ENCODE results near the gene KLHDC7B.
"Not testable (repeated sequence)": the region's sequence is repeated elsewhere in the genome, so short reads cannot be mapped to it uniquely, and the experiment has no call there.

The KLHDC7B gene

DNA sequence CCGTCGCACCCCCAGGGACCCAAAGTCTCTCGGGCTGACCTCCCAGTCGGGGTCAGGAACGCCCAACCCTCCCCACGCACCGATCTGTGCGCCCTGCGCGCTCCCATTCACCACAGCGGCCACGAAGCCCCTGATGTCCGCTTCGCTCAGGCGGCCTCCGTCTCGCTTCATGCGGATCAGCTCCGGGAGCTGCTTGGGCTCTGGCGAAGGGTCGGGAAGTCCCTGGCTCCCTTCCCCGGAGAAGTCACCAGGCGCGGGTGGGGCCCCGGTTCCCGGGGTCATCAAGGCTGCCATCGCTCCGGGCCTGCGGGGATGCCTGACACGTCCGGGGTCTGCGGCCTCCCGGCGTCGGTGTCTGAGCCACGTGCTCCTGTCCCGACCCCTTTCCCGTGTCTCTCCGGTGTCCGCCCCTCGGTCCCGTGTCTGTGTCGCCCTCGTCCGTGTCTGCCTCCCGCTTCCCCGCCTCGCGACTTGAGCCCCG, 16.2 kb upstream of the KLHDC7B start:
- peak overlapping the region; percentile 97 for H3K27ac ChIP-seq (ENCODE audit: insufficient read depth, low read length, poor library complexity, severe bottlenecking)

DNA sequence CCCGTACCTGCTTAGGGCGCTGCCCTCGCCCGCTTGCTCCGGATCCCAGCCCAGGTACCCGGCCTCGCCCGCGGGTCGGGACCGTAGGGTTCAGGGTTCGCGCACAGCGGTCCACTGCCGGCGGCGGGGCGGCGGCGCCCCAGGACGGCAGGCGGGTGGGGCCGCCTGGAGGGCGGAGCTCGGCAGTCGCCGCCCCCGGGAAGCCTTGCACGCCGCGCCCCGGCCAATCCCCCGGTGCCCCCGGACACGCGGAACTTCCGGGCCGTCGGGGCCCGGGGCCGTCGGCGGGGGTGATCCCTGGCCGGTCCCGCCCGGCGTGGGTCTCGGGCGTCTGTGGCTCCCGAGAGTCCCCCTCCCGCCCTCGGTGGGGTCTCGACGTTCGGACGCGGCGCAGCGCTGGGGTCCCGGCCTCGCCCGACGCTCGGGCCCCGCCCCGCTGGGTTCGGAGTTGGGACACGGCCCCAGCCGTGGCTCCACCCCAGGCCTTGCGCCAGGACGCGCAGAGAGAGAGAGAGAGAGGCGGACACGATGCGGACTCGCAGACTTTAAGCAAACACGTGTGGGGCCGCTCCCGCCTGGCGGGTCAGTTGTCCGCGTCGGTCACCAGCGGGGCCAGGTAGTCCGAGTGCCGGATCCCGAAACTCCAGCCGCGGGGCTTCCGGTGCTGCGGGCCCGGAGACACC, 15.7 kb upstream of the KLHDC7B start, which contains the start of gene TYMP:
Gene TYMP, minus strand, starts transcription at position 116 of the 683 bp plus-strand sequence. CDS start 303 bp downstream, outside the sequence.
- H3K27ac ChIP-seq (ENCODE audit: insufficient read depth, low read length, poor library complexity, severe bottlenecking): peak within 1 kb of the TSS; percentile 97
- no peaks in the 10 kb centered on the region for H3K36me3 ChIP-seq (ENCODE audit: control insufficient read depth, insufficient read depth, low read length)
- H3K4me1 ChIP-seq (ENCODE audit: control insufficient read depth, insufficient read depth, low read length, poor library complexity, severe bottlenecking): peaks cover 36% of the 10 kb centered on the region
- H3K9me3 ChIP-seq (ENCODE audit: control insufficient read depth, low read length): no peaks in the 10 kb centered on the region
- peak within 1 kb of the TSS; percentile 66 for H3K4me3 ChIP-seq (ENCODE audit: insufficient read depth, low read depth, low read length, poor library complexity, severe bottlenecking)
- no peaks in the 10 kb centered on the region for H3K27me3 ChIP-seq (replicated peaks; ENCODE audit: control insufficient read depth, insufficient read depth, low read length, poor library complexity, severe bottlenecking)
- peak; percentile 45 to 58 (median 48) for DNase-seq

More for the DNA sequence above, 16.2 kb upstream of the KLHDC7B start:
- Histone ChIP-seq H3K27me3 (replicated peaks; ENCODE audit: control insufficient read depth, insufficient read depth, low read length, poor library complexity, severe bottlenecking) (no peaks in the 10 kb centered on the region), H3K4me3 (ENCODE audit: insufficient read depth, low read depth, low read length, poor library complexity, severe bottlenecking) (peak overlapping the region; percentile 66), H3K36me3 (ENCODE audit: control insufficient read depth, insufficient read depth, low read length) (no peaks in the 10 kb centered on the region), H3K4me1 (ENCODE audit: control insufficient read depth, insufficient read depth, low read length, poor library complexity, severe bottlenecking) (peaks cover 41% of the 10 kb centered on the region), H3K9me3 (ENCODE audit: control insufficient read depth, low read length) (no peaks in the 10 kb centered on the region)
- DNase-seq: peak in 1 of 3 donors; percentile 27

DNA sequence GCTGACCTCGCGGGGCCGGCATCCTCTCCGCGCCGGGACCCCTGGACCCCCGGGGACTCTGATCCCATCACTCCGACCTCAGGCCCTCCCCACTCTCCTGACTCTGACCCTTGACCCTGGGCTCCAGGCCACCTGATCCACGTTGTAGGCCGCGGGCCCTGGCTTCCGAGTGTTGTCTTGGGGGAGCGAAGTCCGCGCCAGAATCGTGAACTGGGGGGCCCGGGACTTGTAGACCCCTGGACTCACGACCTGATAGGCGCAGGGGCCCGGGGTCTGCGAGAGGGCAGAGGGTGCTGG, 15.2 kb upstream of the KLHDC7B start:
- Histone ChIP-seq H3K27ac (ENCODE audit: insufficient read depth, low read length, poor library complexity, severe bottlenecking) (peak overlapping the region; percentile 97), H3K9me3 (ENCODE audit: control insufficient read depth, low read length) (no peaks in the 10 kb centered on the region), H3K4me3 (ENCODE audit: insufficient read depth, low read depth, low read length, poor library complexity, severe bottlenecking) (peak overlapping the region; percentile 66), H3K4me1 (ENCODE audit: control insufficient read depth, insufficient read depth, low read length, poor library complexity, severe bottlenecking) (peaks cover 34% of the 10 kb centered on the region), H3K36me3 (ENCODE audit: control insufficient read depth, insufficient read depth, low read length) (no peaks in the 10 kb centered on the region), H3K27me3 (replicated peaks; ENCODE audit: control insufficient read depth, insufficient read depth, low read length, poor library complexity, severe bottlenecking) (no peaks in the 10 kb centered on the region)
- DNase-seq: no peak

DNA sequence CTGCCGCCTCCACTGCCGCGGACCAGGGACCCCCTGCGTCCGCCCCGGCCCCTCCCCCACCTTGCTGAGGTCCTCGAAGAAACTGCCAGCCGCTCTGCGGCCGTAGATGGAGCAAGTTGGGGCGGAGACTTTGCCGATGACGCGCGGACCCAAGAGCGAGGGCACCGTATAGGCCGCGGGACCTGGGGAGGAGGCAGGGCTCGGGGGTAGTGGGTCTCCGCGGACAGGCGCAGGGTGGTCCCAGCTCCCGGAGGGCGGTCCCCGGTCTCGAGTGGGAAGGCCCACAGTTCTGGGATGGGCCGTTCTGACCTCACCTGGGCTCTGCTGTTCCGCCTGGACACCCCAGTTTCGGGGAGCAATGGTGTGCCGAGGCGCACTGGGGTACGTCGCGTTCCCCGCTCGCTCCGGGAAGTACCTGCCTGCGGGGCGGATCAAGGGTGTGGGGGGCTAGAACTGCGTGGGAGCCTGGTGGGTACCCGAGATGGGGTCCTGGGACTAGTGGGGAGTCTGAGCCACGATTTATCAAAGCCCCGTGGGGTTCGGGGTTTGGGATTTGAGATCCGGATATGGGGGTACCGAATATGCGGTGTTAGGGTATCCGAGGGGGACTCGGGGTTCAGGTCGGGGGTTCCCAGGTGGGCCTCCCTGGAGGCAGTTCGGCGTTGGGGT, 14.7 kb upstream of the KLHDC7B start:
- Histone ChIP-seq H3K4me3 (ENCODE audit: insufficient read depth, low read depth, low read length, poor library complexity, severe bottlenecking) (peak overlapping the region; percentile 66), H3K27me3 (replicated peaks; ENCODE audit: control insufficient read depth, insufficient read depth, low read length, poor library complexity, severe bottlenecking) (no peaks in the 10 kb centered on the region), H3K36me3 (ENCODE audit: control insufficient read depth, insufficient read depth, low read length) (no peaks in the 10 kb centered on the region), H3K4me1 (ENCODE audit: control insufficient read depth, insufficient read depth, low read length, poor library complexity, severe bottlenecking) (peaks cover 32% of the 10 kb centered on the region), H3K27ac (ENCODE audit: insufficient read depth, low read length, poor library complexity, severe bottlenecking) (peak overlapping the region; percentile 97), H3K9me3 (ENCODE audit: control insufficient read depth, low read length) (no peaks in the 10 kb centered on the region)
- DNase-seq: peak; percentile 49 to 63 (median 58)

DNA sequence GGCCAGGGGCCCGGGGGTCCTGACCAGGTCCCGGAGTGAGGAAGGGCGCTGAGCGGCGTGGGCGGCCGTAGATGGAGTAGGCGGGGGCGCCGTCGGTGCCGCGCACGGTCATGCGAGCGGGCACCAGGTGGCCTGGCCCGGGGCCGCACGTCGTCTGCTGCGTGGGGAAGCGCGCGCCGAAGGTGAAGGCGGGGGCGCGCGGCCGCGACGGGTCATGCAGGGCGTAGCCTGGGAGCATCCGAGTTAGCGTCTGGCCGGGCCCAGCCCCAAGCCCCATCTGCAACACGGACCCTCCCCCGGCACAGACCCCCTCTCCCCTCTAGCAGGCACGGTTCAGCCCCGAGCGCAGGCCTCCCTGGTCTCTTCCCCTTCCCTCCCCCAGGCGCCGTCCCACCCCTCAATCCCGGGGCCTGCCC, 14.1 kb upstream of the KLHDC7B start:
- DNase-seq: peak in 2 of 3 donors; percentile 45 to 54
- Histone ChIP-seq H3K36me3 (ENCODE audit: control insufficient read depth, insufficient read depth, low read length) (no peaks in the 10 kb centered on the region), H3K9me3 (ENCODE audit: control insufficient read depth, low read length) (no peaks in the 10 kb centered on the region), H3K4me3 (ENCODE audit: insufficient read depth, low read depth, low read length, poor library complexity, severe bottlenecking) (peak overlapping the region; percentile 66), H3K27me3 (replicated peaks; ENCODE audit: control insufficient read depth, insufficient read depth, low read length, poor library complexity, severe bottlenecking) (no peaks in the 10 kb centered on the region), H3K27ac (ENCODE audit: insufficient read depth, low read length, poor library complexity, severe bottlenecking) (peak overlapping the region; percentile 97), H3K4me1 (ENCODE audit: control insufficient read depth, insufficient read depth, low read length, poor library complexity, severe bottlenecking) (peaks cover 28% of the 10 kb centered on the region)

DNA sequence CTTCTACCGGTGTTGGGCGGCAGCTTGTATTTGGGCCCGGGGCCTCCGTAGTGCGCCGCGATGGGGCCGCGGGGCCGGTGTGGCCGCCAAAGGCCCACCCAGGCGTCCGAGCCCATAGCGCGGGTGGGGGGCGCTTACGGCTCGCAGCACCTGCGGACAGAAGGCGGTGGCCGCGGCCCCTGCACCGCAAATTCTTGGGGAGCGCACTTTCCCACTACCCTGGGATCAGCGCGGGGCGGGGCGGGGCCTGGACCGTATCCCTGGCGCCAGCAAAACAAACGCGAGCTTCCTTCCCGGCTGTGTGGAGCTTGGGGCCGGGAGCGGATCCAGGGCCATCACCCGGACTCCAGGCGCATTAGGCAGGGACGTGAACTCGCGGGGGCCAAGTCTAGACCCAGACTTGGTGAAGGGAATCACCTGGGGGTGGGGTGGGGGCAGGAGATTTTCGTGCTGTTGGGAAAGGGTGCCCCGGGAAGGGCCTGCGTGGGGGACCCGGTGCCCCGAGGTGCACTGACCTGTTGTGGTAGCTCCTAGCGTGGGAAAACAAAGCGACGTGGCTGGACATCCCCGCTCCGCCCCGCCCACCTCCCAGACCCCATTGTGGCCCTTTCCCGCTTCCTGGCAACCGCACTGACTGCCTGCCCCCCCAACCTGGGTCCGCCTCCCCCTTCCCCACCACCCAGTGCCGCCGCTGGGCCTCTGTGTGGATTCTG, 13.6 kb upstream of the KLHDC7B start:
- no peaks in the 10 kb centered on the region for H3K9me3 ChIP-seq (ENCODE audit: control insufficient read depth, low read length)
- H3K27ac ChIP-seq (ENCODE audit: insufficient read depth, low read length, poor library complexity, severe bottlenecking): peak overlapping the region; percentile 97
- DNase-seq: no peak
- H3K4me1 ChIP-seq (ENCODE audit: control insufficient read depth, insufficient read depth, low read length, poor library complexity, severe bottlenecking): peaks cover 22% of the 10 kb centered on the region
- H3K27me3 ChIP-seq (replicated peaks; ENCODE audit: control insufficient read depth, insufficient read depth, low read length, poor library complexity, severe bottlenecking): no peaks in the 10 kb centered on the region
- H3K36me3 ChIP-seq (ENCODE audit: control insufficient read depth, insufficient read depth, low read length): no peaks in the 10 kb centered on the region
- H3K4me3 ChIP-seq (ENCODE audit: insufficient read depth, low read depth, low read length, poor library complexity, severe bottlenecking): peak overlapping the region; percentile 66

DNA sequence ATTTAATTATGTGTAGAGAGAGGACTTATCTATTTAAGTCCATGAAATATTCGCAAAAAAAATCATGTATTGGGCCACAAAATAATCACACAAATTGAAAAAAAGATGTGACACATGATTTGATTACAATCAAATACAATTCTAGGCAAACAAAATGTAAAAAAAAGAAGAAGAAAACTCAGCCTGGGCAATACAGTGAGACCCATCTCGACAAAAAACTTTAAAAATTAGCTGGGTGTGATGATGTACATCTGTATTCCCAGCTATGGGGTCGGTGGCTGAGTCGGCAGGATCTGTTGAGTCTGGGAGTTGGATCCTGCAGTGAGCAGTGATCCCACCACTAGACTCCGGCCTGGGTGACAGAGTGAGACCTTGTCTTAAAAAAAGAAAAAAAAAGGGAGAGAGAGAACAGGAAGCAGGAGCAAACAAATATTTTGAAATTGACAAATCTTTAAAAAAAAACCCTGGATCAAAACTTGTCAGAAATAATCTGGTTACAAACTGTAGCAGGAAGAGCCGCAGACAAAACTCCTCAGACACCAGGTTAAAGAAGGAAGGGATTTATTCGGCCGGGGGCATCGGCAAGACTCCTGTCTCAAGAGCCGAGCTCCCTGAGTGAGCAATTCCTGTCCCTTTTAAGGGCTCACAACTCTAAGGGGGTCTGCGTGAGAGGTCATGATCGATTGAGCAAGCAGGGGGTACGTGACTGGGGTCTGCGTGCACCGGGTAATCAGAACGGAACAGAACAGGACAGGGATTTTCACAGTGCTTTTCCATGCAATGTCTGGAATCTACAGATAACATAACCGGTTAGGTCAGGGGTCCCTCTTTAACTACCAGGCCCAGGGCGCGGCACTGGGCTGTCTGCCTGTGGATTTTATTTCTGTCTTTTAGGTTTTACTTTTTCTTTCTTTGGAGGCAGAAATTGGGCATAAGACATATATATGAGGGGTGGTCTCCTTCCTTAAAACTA, 12.6 kb upstream of the KLHDC7B start:
- H3K27ac ChIP-seq (ENCODE audit: insufficient read depth, low read length, poor library complexity, severe bottlenecking): peak overlapping the region; percentile 97
- no peak for DNase-seq
- H3K4me1 ChIP-seq (ENCODE audit: control insufficient read depth, insufficient read depth, low read length, poor library complexity, severe bottlenecking): peaks cover 21% of the 10 kb centered on the region
- no peak overlapping the region for H3K4me3 ChIP-seq (ENCODE audit: insufficient read depth, low read depth, low read length, poor library complexity, severe bottlenecking)
- H3K27me3 ChIP-seq (replicated peaks; ENCODE audit: control insufficient read depth, insufficient read depth, low read length, poor library complexity, severe bottlenecking): no peaks in the 10 kb centered on the region
- no peaks in the 10 kb centered on the region for H3K36me3 ChIP-seq (ENCODE audit: control insufficient read depth, insufficient read depth, low read length)
- no peaks in the 10 kb centered on the region for H3K9me3 ChIP-seq (ENCODE audit: control insufficient read depth, low read length)

DNA sequence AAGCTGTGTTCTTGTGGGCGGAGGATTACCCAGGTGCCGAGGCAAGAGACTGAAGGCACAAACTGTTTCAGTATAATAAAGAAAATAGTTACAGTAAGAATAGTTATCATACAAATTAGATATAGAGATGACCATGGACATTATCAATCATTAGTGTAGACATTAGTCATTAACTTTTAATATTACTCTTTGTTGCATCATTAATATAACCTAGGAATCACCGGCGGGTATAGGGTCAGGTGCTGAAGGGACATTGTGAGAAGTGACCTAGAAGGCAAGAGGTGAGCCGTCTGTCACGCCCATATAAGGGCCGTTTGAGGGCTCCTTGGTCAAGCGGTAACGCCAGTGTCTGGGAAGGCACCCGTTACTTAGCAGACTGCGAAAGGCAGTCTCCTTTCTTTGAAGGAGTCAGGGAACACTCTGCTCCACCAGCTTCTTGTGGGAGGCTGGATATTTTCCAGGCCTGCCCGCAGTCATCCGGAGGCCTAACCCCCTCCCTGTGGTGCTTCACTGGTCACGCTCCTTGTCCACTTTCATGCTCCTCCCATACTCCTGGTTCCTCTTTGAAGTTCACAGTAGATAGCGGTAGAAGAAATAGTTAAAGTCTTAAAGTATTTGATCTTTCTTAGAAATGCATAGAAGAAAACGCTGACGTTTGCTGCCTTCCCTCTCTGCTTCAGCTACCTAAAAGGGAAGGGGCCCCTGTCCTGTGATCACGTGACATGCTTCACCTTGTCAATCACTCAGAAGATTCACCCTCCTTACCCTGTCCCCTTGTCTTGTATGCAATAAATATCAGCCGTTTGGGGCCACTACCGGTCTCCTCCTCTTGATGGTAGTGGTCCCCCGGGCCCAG, 11.6 kb upstream of the KLHDC7B start:
- H3K9me3 ChIP-seq (ENCODE audit: control insufficient read depth, low read length); H3K36me3 ChIP-seq (ENCODE audit: control insufficient read depth, insufficient read depth, low read length); DNase-seq; H3K27ac ChIP-seq (ENCODE audit: insufficient read depth, low read length, poor library complexity, severe bottlenecking); H3K4me3 ChIP-seq (ENCODE audit: insufficient read depth, low read depth, low read length, poor library complexity, severe bottlenecking); H3K27me3 ChIP-seq (replicated peaks; ENCODE audit: control insufficient read depth, insufficient read depth, low read length, poor library complexity, severe bottlenecking): not testable (repeated sequence)
- H3K4me1 ChIP-seq (ENCODE audit: control insufficient read depth, insufficient read depth, low read length, poor library complexity, severe bottlenecking): peaks cover 31% of the 10 kb centered on the region

DNA sequence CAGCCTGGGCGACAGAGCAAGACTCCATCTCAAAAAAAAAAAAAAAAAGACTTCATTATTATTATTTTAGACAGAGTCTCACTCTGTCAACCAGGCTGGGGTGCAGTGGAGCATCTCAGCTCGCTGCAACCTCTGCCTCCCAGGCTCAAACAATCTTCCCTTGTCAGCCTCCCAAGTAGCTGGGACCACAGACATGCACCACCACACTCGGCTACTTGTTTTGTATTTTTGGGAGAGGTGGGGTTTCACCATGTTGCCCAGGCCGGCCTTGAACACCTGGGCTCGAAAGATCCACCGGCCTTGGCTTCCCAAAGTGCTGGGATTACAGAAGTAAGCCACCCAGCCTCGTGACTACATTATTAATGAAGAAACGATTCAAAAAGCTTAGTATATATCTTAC, 10.6 kb upstream of the KLHDC7B start:
- H3K36me3 ChIP-seq (ENCODE audit: control insufficient read depth, insufficient read depth, low read length): no peaks in the 10 kb centered on the region
- H3K27ac ChIP-seq (ENCODE audit: insufficient read depth, low read length, poor library complexity, severe bottlenecking): no peak overlapping the region
- DNase-seq: no peak
- no peaks in the 10 kb centered on the region for H3K9me3 ChIP-seq (ENCODE audit: control insufficient read depth, low read length)
- H3K27me3 ChIP-seq (replicated peaks; ENCODE audit: control insufficient read depth, insufficient read depth, low read length, poor library complexity, severe bottlenecking): no peaks in the 10 kb centered on the region
- peaks cover 36% of the 10 kb centered on the region for H3K4me1 ChIP-seq (ENCODE audit: control insufficient read depth, insufficient read depth, low read length, poor library complexity, severe bottlenecking)
- no peak overlapping the region for H3K4me3 ChIP-seq (ENCODE audit: insufficient read depth, low read depth, low read length, poor library complexity, severe bottlenecking)
